ENCODE measurements around the gene NR1D1. TPM values are rescaled to one million over a fixed set of nuclear protein-coding genes. Genes with fewer than 3 reads are reported as not detected.

NR1D1 gene
- total RNA-seq, 2 experiments from 2014 or later = 6.7 to 7.3 TPM

GRCh38 chr17:40065769-40066510 is 34.4 kb downstream of the NR1D1 start:
- peaks cover 68% of the 10 kb centered on the region for H3K4me1 Mint-ChIP-seq (ENCODE audit: low read depth)
- H3K36me3 Mint-ChIP-seq = no peaks in the 10 kb centered on the region
- H3K4me3 Mint-ChIP-seq = no peak overlapping the region
- peaks cover 2% of the 10 kb centered on the region for H3K27me3 Mint-ChIP-seq
- intact Hi-C loops (cut with micrococcal nuclease) = no loop called here
- POLR2A ChIA-PET = interaction anchor here (0.5 to 1.4 kb wide), 2 partner anchors 11 to 72 kb away, joined by 3 read pairs; no protein-coding TSS in a partner anchor
- CTCF ChIA-PET = interaction anchor here (0.6 to 6.2 kb wide), 10 partner anchors 9 to 126 kb away, joined by 3 to 156 read pairs (median 4); no protein-coding TSS in a partner anchor
- H3K27ac Mint-ChIP-seq = no peak overlapping the region
- H3K9me3 Mint-ChIP-seq = no peaks in the 10 kb centered on the region
- DNase-seq = no peak

- Mint-ChIP-seq H3K27me3 (peaks cover 3% of the 10 kb centered on the region), H3K4me1 (ENCODE audit: low read depth) (peaks cover 64% of the 10 kb centered on the region), H3K9me3 (no peaks in the 10 kb centered on the region), H3K36me3 (no peaks in the 10 kb centered on the region), H3K4me3 (no peak overlapping the region), H3K27ac (peak overlapping the region; percentile 56)
- CTCF ChIA-PET = interaction anchor here (0.7 to 6.2 kb wide), 9 partner anchors 10 to 137 kb away, joined by 3 to 156 read pairs (median 4); partner anchors contain the start of gene MED24
- DNase-seq = no peak
- intact Hi-C loops (cut with micrococcal nuclease) = no loop called here
- POLR2A ChIA-PET = interaction anchor here (0.5 kb wide), 1 partner anchor 304 kb away, joined by 3 read pairs; no protein-coding TSS in a partner anchor
Measured at GRCh38 chr17:40064971-40065768, 35.2 kb downstream of the NR1D1 start.

- peak overlapping the region; percentile 80 for H3K4me3 Mint-ChIP-seq
- POLR2A ChIA-PET = interaction anchor here (1.2 kb wide), 1 partner anchor 10 kb away, joined by 5 read pairs; the partner anchor contains the start of gene MED24
- H3K27me3 Mint-ChIP-seq = peaks cover 3% of the 10 kb centered on the region
- no peaks in the 10 kb centered on the region for H3K9me3 Mint-ChIP-seq
- CTCF ChIA-PET = interaction anchor here (0.8 to 6.2 kb wide), 6 partner anchors 11 to 49 kb away, joined by 3 to 156 read pairs (median 9); no protein-coding TSS in a partner anchor
- peak overlapping the region; percentile 44 for H3K27ac Mint-ChIP-seq
- no peaks in the 10 kb centered on the region for H3K36me3 Mint-ChIP-seq
- intact Hi-C loops (cut with micrococcal nuclease) = loop anchor here (1.0 kb wide), 1 partner anchor 49 kb away; no protein-coding TSS in a partner anchor
- peak; percentile 30 for DNase-seq
- H3K4me1 Mint-ChIP-seq (ENCODE audit: low read depth) = peaks cover 52% of the 10 kb centered on the region
Measured at GRCh38 chr17:40063901-40064531, 36.4 kb downstream of the NR1D1 start.

GRCh38 chr17:40063187-40063771 is 37.1 kb downstream of the NR1D1 start:
- peak; percentile 38 for DNase-seq
- H3K27ac Mint-ChIP-seq = peak overlapping the region; percentile 44
- intact Hi-C loops (cut with micrococcal nuclease) = loop anchor here (1.0 kb wide), 1 partner anchor 50 kb away; no protein-coding TSS in a partner anchor

GRCh38 chr17:40062329-40063186 is 37.8 kb downstream of the NR1D1 start, which contains the start of gene THRA:
Gene THRA (plus strand): TSS chr17:40062965. CDS start chr17:40074489, 11,524 bp downstream.
- POLR2A ChIA-PET = interaction anchor here (1.2 kb wide), 1 partner anchor 8 kb away, joined by 5 read pairs; the partner anchor contains the start of gene MED24
- H3K36me3 Mint-ChIP-seq = no peaks in the 10 kb centered on the region
- peaks cover 3% of the 10 kb centered on the region for H3K27me3 Mint-ChIP-seq
- H3K27ac Mint-ChIP-seq = peak within 1 kb of the TSS; percentile 44
- intact Hi-C loops (cut with micrococcal nuclease) = loop anchor here (1.0 kb wide), 1 partner anchor 51 kb away; no protein-coding TSS in a partner anchor
- H3K4me3 Mint-ChIP-seq = peak within 1 kb of the TSS; percentile 80
- peaks cover 39% of the 10 kb centered on the region for H3K4me1 Mint-ChIP-seq (ENCODE audit: low read depth)
- peak; percentile 72 for DNase-seq
- CTCF ChIA-PET = interaction anchor here (0.7 to 6.2 kb wide), 16 partner anchors 8 to 106 kb away, joined by 3 to 156 read pairs (median 4); partner anchors contain the start of gene MED24
- H3K9me3 Mint-ChIP-seq = no peaks in the 10 kb centered on the region

More at GRCh38 chr17:40063187-40063771, 37.1 kb downstream of the NR1D1 start:
- Mint-ChIP-seq H3K36me3 (no peaks in the 10 kb centered on the region), H3K27me3 (peaks cover 3% of the 10 kb centered on the region), H3K4me3 (peak overlapping the region; percentile 80), H3K9me3 (no peaks in the 10 kb centered on the region), H3K4me1 (ENCODE audit: low read depth) (peaks cover 45% of the 10 kb centered on the region)
- ChIA-PET POLR2A (interaction anchor here (1.2 kb wide), 1 partner anchor 9 kb away, joined by 5 read pairs; the partner anchor contains the start of gene MED24), CTCF (interaction anchor here (0.7 to 6.2 kb wide), 10 partner anchors 9 to 104 kb away, joined by 3 to 156 read pairs (median 5); partner anchors contain the start of gene MED24)

GRCh38 chr17:40061609-40062038 is 38.8 kb downstream of the NR1D1 start:
- H3K27me3 Mint-ChIP-seq = peaks cover 3% of the 10 kb centered on the region
- peaks cover 31% of the 10 kb centered on the region for H3K4me1 Mint-ChIP-seq (ENCODE audit: low read depth)
- H3K27ac Mint-ChIP-seq = no peak overlapping the region
- intact Hi-C loops (cut with micrococcal nuclease) = no loop called here
- H3K9me3 Mint-ChIP-seq = no peaks in the 10 kb centered on the region
- POLR2A ChIA-PET = no interaction called here
- H3K4me3 Mint-ChIP-seq = peak overlapping the region; percentile 80
- H3K36me3 Mint-ChIP-seq = no peaks in the 10 kb centered on the region
- CTCF ChIA-PET = interaction anchor here (0.7 to 6.2 kb wide), 9 partner anchors 8 to 107 kb away, joined by 3 to 156 read pairs (median 5); partner anchors contain the start of gene MED24
- DNase-seq = no peak

GRCh38 chr17:40060887-40061608 is 39.3 kb downstream of the NR1D1 start:
- Mint-ChIP-seq H3K4me3 (peak overlapping the region; percentile 80), H3K9me3 (no peaks in the 10 kb centered on the region), H3K36me3 (no peaks in the 10 kb centered on the region), H3K4me1 (ENCODE audit: low read depth) (peaks cover 29% of the 10 kb centered on the region), H3K27ac (no peak overlapping the region), H3K27me3 (peaks cover 3% of the 10 kb centered on the region)
- POLR2A ChIA-PET = no interaction called here
- DNase-seq = no peak
- intact Hi-C loops (cut with micrococcal nuclease) = no loop called here
- CTCF ChIA-PET = interaction anchor here (0.6 to 6.2 kb wide), 7 partner anchors 14 to 108 kb away, joined by 3 to 156 read pairs (median 10); no protein-coding TSS in a partner anchor

- H3K27me3 Mint-ChIP-seq = peaks cover 3% of the 10 kb centered on the region
- intact Hi-C loops (cut with micrococcal nuclease) = no loop called here
- ChIA-PET CTCF (interaction anchor here (0.7 to 3.8 kb wide), 5 partner anchors 14 to 89 kb away, joined by 3 to 22 read pairs (median 6); no protein-coding TSS in a partner anchor), POLR2A (no interaction called here)
- H3K27ac Mint-ChIP-seq = no peak overlapping the region
- H3K9me3 Mint-ChIP-seq = no peaks in the 10 kb centered on the region
- no peak overlapping the region for H3K4me3 Mint-ChIP-seq
- H3K36me3 Mint-ChIP-seq = no peaks in the 10 kb centered on the region
- peaks cover 23% of the 10 kb centered on the region for H3K4me1 Mint-ChIP-seq (ENCODE audit: low read depth)
- DNase-seq = no peak
Measured at GRCh38 chr17:40059729-40060475, 40.5 kb downstream of the NR1D1 start.

GRCh38 chr17:40058865-40059264 is 41.5 kb downstream of the NR1D1 start:
- ChIA-PET POLR2A (no interaction called here), CTCF (interaction anchor here (1.1 to 3.8 kb wide), 5 partner anchors 11 to 54 kb away, joined by 3 to 22 read pairs (median 6); no protein-coding TSS in a partner anchor)
- Mint-ChIP-seq H3K27me3 (peaks cover 3% of the 10 kb centered on the region), H3K4me3 (no peak overlapping the region), H3K9me3 (no peaks in the 10 kb centered on the region), H3K4me1 (ENCODE audit: low read depth) (peaks cover 17% of the 10 kb centered on the region), H3K36me3 (peaks cover 1% of the 10 kb centered on the region), H3K27ac (no peak overlapping the region)
- no peak for DNase-seq
- intact Hi-C loops (cut with micrococcal nuclease) = no loop called here
